Hepatocyte (in vitro differentiated cells): Measurements from ENCODE around the gene CCDC68. TPM values are rescaled to one million over a fixed set of nuclear protein-coding genes. Genes with fewer than 3 reads are reported as not detected.

Experiments
- DNase-seq: peaks from one replicate; pipeline ENCODE4 v3.0.0-alpha.2; 2016; ENCODE audit warnings: low spot score
- H2AFZ ChIP-seq: fragments of 200-600 bp; sonication (generic); 2 replicates; pipeline ENCODE4 v1.6.0; 2016; ENCODE audit warnings: antibody characterized with exemption, mild to moderate bottlenecking
- H3K27ac ChIP-seq: fragments of 200-600 bp; sonication (generic); 2 replicates; pipeline ENCODE4 v1.5.1; 2016; ENCODE audit warnings: mild to moderate bottlenecking
- H3K27me3 ChIP-seq: fragments of 200-600 bp; sonication (generic); 2 replicates; pipeline ENCODE4 v1.6.1; 2016
- H3K36me3 ChIP-seq: fragments of 200-600 bp; sonication (generic); replicated peaks from 2 replicates; pipeline ENCODE4 v1.5.1; 2016; ENCODE audit warnings: low read depth; ENCODE audit not compliant: insufficient read depth
- H3K4me1 ChIP-seq: fragments of 200-600 bp; sonication (generic); 2 replicates; pipeline ENCODE4 v1.5.1; 2016; ENCODE audit warnings: mild to moderate bottlenecking, moderate library complexity; ENCODE audit not compliant: insufficient read depth
- H3K4me2 ChIP-seq: fragments of 200-600 bp; sonication (generic); 2 replicates; pipeline ENCODE4 v1.6.0; 2016
- H3K4me3 ChIP-seq: fragments of 200-600 bp; sonication (generic); 2 replicates; pipeline ENCODE4 v1.5.1; 2016; ENCODE audit warnings: mild to moderate bottlenecking
- H3K79me2 ChIP-seq: fragments of 200-600 bp; sonication (generic); 2 replicates; pipeline ENCODE4 v1.6.0; 2017; ENCODE audit warnings: mild to moderate bottlenecking
- H3K9me2 ChIP-seq: fragments of 200-600 bp; sonication (generic); replicated peaks from 2 replicates; pipeline ENCODE4 v1.6.0; 2017; ENCODE audit warnings: mild to moderate bottlenecking; ENCODE audit not compliant: insufficient read depth
- H3K9me3 ChIP-seq: fragments of 200-600 bp; sonication (generic); 2 replicates; pipeline ENCODE4 v1.5.1; 2016; ENCODE audit warnings: low read depth, mild to moderate bottlenecking
- H4K20me1 ChIP-seq: fragments of 200-600 bp; sonication (generic); 2 replicates; pipeline ENCODE4 v1.6.0; 2016; ENCODE audit warnings: mild to moderate bottlenecking; ENCODE audit not compliant: insufficient read depth, poor library complexity, severe bottlenecking
- CTCF ChIP-seq: fragments of 200-600 bp; sonication (generic); IDR thresholded peaks from 2 replicates; pipeline ENCODE4 v1.5.1; 2016; ENCODE audit warnings: antibody characterized with exemption, mild to moderate bottlenecking; ENCODE audit not compliant: poor library complexity
- EZH2 ChIP-seq: fragments of 200-600 bp; sonication (generic); IDR thresholded peaks from 2 replicates; pipeline ENCODE4 v1.6.1; 2016; ENCODE audit warnings: antibody characterized with exemption, mild to moderate bottlenecking, borderline replicate concordance
- EZH2phosphoT487 ChIP-seq: fragments of 200-600 bp; sonication (generic); IDR thresholded peaks from one replicate; pipeline ENCODE4 v1.6.1; 2018; ENCODE audit warnings: antibody characterized with exemption, mild to moderate bottlenecking, low read depth, moderate library complexity; ENCODE audit not compliant: unreplicated experiment, severe bottlenecking
- WGBS: methylation state at CpG from one replicate; pipeline ENCODE4 v1.1.6; 2016; ENCODE audit warnings: low lambda C conversion rate; ENCODE audit errors: missing lambda C conversion rate; 5-methylcytosine and 5-hydroxymethylcytosine counted together
- polyA plus RNA-seq: library from polyadenylated mRNA; unstranded; fragments of >200 nt; fragmentation: Nextera tagmentation; extraction: Ambion mirVana; gene quantifications from 2 replicates; pipeline ENCODE4 v1.2.1, GENCODE V29; 2016
- total RNA-seq: library from RNA; depleted of rRNA; stranded (reverse); fragments of >200 nt; gene quantifications from 2 replicates; pipeline ENCODE4 v1.2.3, GENCODE V29; 2014

Gene CCDC68
- total and polyA plus RNA-seq, 2 experiments from 2014 or later, result 6.7 to 13.0 TPM

- Histone ChIP-seq H4K20me1 (no peaks in the 10 kb centered on the region), H3K9me3 (no peaks in the 10 kb centered on the region), H3K36me3 (no peaks in the 10 kb centered on the region), H3K4me1 (no peaks in the 10 kb centered on the region), H2AFZ (no peak overlapping the region), H3K27ac (no peak overlapping the region), H3K4me3 (no peak overlapping the region), H3K27me3 (no peaks in the 10 kb centered on the region), H3K9me2 (no peaks in the 10 kb centered on the region), H3K79me2 (no peaks in the 10 kb centered on the region), H3K4me2 (no peak overlapping the region)
- WGBS, result 96% methylated on average over 4 of the region's 4 CpGs
- TF ChIP-seq EZH2phosphoT487, result no peak
- no peak for TF ChIP-seq EZH2
- no peak for TF ChIP-seq CTCF
- no peak for DNase-seq
Observed at GRCh38 chr18:54931152-54931551, 28.1 kb downstream of the CCDC68 start.

GRCh38 chr18:54928236-54928635 is 31.0 kb downstream of the CCDC68 start:
- no peak for DNase-seq
- Histone ChIP-seq H3K79me2 (no peaks in the 10 kb centered on the region), H2AFZ (no peak overlapping the region), H3K9me2 (no peaks in the 10 kb centered on the region), H3K4me3 (no peak overlapping the region), H3K36me3 (no peaks in the 10 kb centered on the region), H3K9me3 (no peaks in the 10 kb centered on the region), H3K4me1 (no peaks in the 10 kb centered on the region), H4K20me1 (no peaks in the 10 kb centered on the region), H3K4me2 (no peak overlapping the region), H3K27ac (no peak overlapping the region), H3K27me3 (no peaks in the 10 kb centered on the region)
- TF ChIP-seq EZH2phosphoT487, result no peak
- TF ChIP-seq EZH2, result no peak
- TF ChIP-seq CTCF, result no peak
- WGBS, result 77% methylated on average over 2 of the region's 2 CpGs

- Histone ChIP-seq H3K4me3 (no peak overlapping the region), H3K27me3 (no peaks in the 10 kb centered on the region), H2AFZ (no peak overlapping the region), H3K4me1 (no peaks in the 10 kb centered on the region), H3K36me3 (no peaks in the 10 kb centered on the region), H3K4me2 (no peak overlapping the region), H3K79me2 (no peaks in the 10 kb centered on the region), H3K27ac (no peak overlapping the region), H4K20me1 (no peaks in the 10 kb centered on the region), H3K9me2 (no peaks in the 10 kb centered on the region), H3K9me3 (no peaks in the 10 kb centered on the region)
- 95% methylated on average over 3 of the region's 3 CpGs for WGBS
- TF ChIP-seq EZH2, result no peak
- no peak for TF ChIP-seq CTCF
- no peak for TF ChIP-seq EZH2phosphoT487
- no peak for DNase-seq
Observed at GRCh38 chr18:54926593-54927325, 32.5 kb downstream of the CCDC68 start.
